HG03175 (cell line): Measurements from ENCODE around the gene CD44.
"Not testable (repeated sequence)": the region's sequence is repeated elsewhere in the genome, so short reads cannot be mapped to it uniquely, and the experiment has no call there.

Experiments used
- ATAC-seq: cut with Tn5 transposase; IDR thresholded peaks from one replicate; pipeline ENCODE4 v1.9.1; 2021; ENCODE audit warnings: mild to moderate bottlenecking, moderate library complexity; ENCODE audit not compliant: unreplicated experiment

CD44 gene

DNA sequence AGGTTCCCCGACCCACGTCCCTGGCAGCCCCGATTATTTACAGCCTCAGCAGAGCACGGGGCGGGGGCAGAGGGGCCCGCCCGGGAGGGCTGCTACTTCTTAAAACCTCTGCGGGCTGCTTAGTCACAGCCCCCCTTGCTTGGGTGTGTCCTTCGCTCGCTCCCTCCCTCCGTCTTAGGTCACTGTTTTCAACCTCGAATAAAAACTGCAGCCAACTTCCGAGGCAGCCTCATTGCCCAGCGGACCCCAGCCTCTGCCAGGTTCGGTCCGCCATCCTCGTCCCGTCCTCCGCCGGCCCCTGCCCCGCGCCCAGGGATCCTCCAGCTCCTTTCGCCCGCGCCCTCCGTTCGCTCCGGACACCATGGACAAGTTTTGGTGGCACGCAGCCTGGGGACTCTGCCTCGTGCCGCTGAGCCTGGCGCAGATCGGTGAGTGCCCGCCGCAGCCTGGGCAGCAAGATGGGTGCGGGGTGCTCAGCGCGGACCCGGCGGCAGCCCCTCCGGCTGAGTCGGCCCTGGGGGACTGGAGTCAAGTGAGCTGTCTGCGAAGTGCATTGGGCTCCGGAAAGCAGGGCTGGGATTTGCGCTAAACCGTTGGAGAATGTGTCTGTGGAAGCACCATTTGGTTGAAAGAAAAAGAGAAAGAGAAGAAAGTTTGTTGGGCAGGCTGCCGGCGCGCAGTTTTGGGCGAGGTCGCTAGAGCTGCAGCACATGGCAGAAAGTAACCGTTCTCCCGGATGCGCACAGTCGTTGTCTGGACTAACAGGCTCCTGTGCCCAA is at the start of gene CD44:
Gene CD44, plus strand, starts transcription at position 229 of the 779 bp plus-strand sequence. Its CDS starts 133 bp downstream, at position 362.
- ATAC-seq = peak; percentile 36

DNA sequence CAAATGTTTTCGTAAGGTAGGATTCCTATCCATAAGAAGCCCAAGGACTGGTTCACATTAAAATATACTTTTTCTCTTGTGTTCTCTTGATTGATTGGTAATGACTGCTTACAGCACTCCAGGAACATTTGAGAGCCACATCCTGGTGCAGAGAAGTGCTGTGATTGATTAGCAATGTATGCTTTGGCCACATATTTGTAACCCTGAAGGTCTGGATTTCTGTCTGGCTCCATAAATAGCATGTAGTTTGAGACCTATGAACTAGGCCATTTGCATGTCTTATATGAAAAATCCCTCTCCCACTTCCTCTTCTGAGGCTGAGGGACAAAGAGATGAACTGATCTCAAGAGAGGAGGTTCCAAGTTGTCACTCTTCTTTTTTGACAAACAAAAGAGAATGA is 49.3 kb upstream of the CD44 start:
- no peak for ATAC-seq

DNA sequence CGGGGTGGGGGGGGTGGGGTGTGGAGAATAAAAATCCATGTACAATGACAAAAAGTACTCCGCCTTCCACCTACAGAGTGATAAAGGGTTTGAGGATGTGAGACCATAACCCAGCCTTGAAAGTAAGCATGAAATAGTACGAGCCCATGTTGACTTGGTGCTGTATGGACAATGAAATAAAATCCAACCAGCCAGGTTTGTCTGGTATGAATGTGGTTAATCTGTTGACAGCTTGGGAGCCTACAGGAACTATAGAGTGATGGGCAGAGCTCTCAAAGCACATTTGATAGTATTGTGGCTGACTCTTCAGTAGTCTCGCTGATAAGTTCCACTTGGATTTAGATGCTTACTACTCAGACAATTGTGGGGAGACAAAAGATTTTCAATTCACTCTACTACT is 48.8 kb upstream of the CD44 start:
- no peak for ATAC-seq

DNA sequence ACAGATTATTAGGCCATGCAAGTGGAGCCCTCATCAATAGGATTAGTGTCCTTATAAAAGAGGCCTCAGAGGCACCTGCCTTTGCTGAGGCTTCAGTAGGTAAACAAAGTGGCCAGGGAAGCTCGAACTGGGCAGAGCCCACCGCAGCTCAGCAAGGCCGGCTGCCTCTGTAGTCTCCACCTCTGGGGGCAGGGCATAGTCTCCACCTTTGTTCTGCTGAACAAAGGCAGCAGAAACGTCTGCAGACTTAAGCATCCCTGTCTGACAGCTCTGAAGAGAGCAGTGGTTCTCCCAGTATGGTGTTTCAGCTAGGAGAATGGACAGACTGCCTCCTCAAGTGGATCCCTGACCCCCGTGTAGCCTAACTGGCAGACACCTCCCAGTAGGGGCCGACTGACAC is 48.0 kb upstream of the CD44 start:
- ATAC-seq = not testable (repeated sequence)

DNA sequence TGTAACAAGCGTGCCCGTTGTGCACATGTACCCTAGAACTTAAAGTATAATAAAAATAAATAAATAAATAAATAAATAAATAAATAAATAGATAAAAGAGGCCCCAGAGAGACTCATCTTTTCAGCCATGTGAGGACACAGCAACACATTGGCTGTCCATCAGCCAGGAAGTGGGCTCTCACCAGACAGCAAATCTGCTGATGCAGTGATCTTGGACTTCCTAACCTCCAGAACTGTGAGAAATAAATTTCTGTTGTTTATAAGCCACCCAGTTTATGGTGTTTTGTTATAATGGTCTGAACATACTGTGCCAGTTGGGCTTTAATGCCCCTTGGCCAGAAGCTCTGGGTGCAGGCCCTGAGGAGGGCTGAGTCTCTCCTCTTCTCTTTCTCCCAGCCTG is 42.2 kb upstream of the CD44 start:
- ATAC-seq = no peak

DNA sequence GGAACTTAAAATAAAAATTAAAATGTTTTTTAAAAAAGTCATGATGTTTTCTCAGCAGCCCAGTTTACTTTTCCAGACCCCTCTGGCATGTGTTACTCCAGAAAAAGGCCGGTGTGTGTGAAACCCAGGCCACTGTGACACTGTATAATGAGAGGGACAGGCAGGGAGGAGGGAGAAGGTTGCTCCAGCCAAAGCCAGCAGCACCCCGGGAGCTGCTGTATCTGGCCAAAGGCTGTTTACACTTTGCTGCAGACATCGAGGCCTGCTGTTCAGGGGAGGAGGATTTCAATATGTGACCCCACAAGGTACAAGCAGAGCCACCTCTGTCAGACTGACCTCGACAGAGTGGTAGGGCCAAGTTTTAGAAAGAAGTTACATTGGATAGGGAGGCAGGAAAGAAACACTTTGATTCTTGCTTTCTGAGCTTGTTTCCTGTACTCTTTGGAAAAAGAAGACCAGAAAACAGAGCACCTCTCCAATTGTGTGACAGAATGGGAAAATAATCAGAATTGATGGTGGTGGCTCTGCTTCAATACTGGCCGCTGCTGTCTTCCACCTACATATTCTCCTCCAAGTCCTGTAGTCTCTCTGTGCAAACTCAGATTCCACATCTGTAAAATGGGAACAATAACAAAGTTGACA is 41.0 kb upstream of the CD44 start:
- no peak for ATAC-seq

DNA sequence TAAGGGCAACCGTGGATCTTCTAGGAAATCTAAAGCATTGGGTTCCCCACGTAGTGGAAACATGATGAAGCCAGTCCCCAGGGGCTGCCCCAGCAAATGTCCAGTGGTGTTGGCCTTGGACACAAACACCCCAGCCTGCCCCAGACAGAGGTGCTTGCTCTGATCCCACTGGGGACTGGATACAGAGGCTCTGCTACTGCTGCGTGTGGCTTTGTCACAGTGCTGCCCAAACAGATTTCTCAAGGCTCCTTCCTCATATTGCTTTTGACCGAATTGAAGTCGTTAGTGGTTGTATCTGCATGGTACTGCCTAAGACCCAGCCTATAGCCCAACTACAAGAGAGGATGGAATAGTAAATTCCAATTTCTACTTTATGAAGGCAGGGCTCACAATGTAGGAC is 40.1 kb upstream of the CD44 start:
- no peak for ATAC-seq

DNA sequence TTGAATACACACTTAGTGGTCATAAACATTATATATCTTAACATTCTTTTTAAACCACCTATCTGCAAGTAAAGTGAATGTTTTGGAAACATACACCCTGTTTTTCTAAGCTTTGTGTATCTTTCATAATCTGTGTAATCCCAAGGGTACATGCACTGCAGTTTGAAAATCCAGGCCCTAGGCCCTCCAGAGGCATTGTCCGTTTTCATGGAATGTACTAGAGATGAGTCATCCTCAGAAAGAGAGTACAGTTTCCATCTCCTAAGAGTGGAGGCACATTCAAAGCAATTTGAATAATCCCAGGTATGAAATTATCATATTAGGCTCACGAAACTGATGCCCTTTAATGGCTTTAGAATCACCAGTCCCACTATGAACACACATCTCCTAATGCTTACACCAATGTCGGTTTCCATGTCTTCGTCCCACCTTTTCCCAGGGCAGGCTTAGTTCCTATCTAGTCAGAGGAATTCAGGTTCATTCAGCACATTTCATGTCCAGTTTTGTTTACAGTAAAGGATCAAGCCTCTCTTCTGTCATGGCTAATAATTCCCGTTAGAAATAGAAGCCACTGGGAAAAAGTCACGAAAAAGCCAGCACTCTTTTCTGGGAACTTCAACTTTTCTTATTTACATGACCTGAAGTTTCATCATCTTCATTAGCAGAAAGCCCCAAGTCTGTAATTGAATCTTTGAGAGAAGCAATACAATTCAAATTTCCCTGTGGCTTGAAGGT is 39.5 kb upstream of the CD44 start:
- no peak for ATAC-seq

DNA sequence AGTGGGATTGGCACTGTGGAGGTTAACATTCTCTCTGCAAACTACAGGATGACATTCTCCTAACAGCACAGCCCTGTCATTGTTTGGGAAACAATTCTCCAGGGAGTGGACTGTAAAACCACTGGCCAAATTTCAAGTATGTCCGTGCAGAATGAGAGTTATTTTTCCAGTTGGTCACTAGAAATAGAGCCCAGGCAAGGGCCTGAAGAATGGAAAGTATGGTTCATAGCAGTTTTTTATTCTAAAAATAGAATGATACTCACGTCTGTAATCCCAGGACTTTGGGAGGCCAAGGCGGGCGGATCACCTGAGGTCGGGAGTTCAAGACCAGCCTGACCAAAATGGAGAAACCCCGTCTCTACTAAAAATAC is 39.0 kb upstream of the CD44 start:
- ATAC-seq = no peak

DNA sequence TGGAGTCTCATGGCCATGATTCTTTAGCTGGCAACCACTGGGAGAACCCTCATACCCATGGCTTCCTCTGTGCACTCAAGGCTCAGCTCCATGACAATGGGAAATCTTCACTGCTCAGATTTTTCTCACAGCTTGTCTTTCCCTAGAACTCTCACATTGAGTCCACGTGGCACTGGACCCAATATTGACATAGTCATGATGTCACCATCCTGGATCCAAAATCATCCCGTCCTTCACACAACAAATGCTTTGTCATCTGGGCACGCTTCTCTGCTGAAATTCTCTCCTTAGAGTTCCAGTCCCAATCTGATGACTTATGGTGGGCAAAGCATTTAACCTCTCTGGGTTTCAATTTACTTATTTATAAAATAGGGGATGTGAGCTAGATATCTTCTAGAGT is 37.7 kb upstream of the CD44 start:
- ATAC-seq = no peak

DNA sequence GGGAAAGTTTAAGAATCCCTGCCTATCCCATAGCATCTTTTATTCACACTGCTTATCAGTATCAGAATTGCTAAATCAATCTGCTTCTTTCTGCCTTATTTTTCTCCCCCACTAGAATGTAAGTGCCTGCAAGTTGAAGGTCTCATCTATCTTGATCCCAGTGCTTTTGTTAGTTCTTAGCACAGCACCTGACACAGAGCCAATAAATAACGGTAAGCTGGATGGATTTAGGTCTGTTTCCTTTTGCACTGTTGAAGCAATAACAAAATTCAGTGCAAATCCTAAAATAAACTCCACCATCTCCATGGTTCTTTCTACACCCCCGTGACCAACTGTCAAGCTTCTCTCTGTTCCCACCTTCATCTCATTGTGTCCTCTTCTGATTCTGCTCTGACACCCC is 36.7 kb upstream of the CD44 start:
- ATAC-seq = no peak

DNA sequence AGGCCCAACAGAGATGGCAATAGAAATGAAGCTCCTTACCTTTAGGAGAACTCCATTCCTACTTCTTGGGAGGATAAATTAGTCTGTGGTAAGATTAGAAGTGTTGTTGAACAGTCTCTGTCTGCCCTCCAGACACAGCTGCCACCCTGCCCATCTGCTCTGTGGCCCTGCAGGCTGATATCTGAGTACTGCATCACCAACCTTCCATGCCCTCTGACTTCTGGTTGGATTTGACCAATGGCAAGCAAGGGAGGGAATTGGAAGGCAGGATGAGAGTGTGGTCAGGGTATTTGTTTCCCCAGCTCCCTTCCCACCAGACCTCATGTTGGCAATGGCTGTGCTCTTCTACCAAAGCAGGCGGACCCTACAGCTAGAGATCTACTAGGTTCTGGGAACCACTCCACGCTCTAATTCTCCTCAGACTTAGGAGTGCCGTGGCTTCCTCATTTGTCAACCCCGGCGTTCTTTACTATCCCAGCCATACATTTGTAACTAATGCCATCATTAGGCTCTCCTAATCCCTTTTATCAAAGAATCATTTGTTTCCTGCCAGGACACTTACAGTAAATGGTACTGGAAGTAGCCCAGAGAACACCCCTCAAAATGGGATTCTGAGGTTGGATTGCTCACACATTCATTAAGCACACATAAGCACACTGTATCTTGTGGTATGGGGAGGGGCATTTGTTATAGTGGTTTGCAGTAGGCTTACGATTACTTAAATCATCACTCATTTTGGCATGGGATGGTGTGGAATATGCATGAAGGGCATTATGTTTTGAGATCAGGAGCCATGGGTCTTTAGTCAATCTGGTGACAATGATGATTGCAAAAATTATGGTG is 35.4 kb upstream of the CD44 start:
- no peak for ATAC-seq

DNA sequence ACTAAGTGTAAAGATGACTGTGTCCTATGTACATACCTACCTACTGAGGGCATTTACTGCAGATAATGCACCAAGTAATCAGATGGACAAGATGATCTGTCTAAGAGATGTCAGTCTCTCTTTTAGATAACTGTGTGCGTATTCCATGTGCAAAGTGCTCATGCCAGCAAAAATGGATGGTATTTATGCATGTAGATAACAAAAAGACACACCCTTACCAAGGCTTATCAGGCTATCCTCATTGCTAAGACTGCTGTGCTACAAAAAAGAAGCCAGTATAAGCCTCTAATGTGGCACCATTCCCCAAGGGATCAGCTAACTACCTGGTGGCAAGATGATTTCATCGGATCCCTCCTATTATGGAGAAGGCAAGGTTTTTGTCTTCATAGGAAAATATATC is 34.3 kb upstream of the CD44 start:
- no peak for ATAC-seq

DNA sequence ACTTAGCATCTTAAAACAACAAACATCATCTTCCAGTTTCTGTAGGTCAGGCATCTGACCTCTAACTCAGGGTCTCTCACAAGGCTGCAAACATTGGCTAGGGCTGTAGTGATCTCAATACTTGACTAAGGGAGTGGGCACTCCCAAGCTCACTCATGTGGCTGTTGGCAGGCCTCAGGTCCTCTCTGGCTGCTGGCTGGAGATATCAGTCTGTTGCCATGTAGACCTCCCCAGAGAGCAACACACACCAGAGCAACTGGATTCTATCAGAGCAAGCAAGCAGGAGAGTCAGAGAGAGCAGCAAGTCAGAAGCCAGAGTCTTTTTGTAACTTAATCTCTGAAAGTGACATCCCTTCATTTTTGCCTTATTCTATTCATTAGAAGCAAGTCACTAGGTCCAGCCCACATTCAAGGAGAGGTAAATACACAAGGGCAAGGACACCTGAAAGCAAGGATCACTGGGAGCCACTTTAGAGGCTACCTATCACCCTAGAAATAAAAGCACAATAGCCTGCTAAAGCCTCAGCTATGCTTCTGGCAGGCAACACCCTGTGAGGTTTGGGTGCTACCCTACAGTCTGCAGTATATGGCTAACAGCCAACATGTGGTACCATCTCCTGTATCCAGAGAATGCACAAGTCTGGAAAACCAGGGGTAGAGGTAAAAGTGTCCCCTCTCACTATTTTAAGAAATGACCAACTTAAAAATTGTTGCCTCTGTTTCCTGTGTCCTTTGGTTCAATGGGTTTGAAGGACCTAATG is 33.5 kb upstream of the CD44 start:
- ATAC-seq = no peak

DNA sequence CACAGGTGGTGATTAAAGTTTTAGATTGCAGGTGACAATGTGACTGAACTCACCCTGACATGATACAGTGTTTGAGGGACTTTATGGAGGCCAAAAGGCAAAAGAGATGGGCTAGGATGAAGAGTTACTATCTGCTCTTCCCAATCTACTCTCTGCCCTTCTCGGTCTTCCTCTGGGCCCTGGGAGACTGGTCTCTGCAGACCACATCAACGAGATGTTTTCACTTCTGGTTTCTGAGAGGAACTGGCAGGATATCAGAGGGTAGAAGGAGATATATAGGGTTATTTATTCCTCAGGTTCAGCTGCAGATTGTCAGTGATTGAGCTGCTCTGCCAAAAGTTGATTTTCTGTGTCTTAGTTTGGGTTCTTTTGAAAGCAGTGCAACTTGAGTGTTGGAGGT is 32.4 kb upstream of the CD44 start:
- ATAC-seq = peak; percentile 81

DNA sequence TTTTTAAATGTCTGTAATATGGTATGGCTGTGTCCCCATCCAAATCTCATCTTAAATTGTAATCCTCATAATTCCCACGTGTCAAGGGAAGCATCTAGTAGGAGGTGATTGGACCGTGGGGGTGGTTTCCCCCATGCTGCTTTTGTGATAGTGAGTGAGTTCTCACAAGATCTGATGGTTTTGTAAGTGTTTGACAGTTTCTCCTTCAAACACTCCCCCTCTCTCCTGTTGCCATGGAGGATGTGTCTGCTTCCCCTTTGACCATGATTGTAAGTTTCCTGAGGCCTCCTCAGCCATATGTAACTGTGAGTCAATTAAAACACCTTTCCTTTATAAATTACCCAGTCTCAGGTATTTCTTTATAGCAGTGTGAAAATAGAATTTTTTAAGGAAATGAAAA is 31.1 kb upstream of the CD44 start:
- ATAC-seq = no peak

DNA sequence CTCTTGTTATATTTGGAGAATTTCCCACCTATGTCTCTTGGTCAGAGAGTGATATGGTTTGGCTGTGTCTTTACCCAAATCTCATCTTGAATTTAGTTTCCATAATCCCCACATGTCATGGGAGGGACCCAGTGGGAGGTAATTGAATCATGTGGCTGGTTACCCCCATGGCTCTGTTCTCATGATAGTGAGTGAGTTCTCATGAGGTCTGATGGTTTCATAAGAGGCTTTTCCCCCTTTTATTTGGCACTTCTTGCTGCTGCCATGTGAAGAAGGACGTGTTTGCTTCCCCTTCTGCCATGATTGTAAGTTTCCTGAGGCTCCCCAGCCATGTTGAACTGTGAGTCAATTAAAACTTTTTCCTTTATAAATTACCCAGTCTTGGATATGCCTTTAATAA is 30.6 kb upstream of the CD44 start:
- ATAC-seq = not testable (repeated sequence)

DNA sequence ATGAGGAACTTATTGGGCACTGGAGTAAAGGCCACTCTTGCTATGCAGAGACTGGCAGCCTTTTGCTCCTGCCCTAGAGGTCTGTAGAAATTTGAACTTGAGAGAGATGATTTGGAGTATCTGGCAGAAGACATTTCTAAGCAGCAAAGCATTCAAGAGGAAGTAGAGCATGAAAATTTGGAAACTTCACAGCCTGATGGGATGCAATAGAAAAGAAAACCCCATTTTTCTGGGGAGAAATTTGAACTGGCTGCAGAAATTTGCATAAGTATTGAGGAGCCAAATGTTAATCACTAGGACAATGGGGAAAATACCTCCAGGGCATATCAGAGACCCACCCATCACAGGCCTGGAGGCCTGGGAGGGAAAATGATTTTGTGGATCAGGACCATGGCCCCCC is 29.9 kb upstream of the CD44 start:
- ATAC-seq = no peak

DNA sequence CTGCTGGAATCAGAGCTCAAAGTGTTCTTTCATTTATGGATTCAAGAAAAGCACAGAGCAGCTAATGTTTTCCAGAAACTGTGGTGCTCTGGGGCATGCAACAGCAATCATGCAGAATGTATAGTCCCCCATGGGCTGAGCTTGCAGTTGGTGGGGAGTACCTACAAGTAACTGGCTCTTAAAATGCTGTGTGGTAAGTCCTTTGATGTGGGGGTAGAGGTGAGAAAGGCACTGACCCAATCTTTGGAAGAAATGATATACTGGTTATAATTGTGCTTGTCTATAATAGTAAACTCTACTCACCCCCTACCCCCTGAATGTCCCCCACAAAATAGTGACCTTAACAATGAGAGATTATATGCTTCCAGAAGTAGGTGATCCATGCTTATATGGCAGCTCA is 29.1 kb upstream of the CD44 start:
- ATAC-seq = no peak
